Common myeloid progenitor, CD34-positive (primary cell): Measurements from ENCODE around the gene ESPL1.
A peak's percentile ranks its signal among the peaks of the same experiment; 100 is the strongest.

Source experiments
- CTCF ChIA-PET: fragments of 350-600 bp; sonication (Branson Sonifier 250); formaldehyde crosslinking; loops from one replicate; lab custom pipeline; 2021; ENCODE audit warnings: antibody characterized with exemption; lab: Charles Lee
- POLR2A ChIA-PET: fragments of 350-600 bp; sonication (Branson Sonifier 250); formaldehyde crosslinking; loops from one replicate; lab custom pipeline; 2021; ENCODE audit warnings: antibody characterized with exemption; lab: Charles Lee
- DNase-seq, 3 donors: peaks; one replicate each; pipeline versions ENCODE4 v3.0.0 to v3.0.0-alpha.2; 2013
- H3K27ac ChIP-seq, 2 experiments: 1 replicate in 1 of 2; 2 replicates in 1 of 2; pipeline ENCODE4 v1.7.0; 2013; ENCODE audit warnings: inconsistent platforms in 2 of 2, low read length in 2 of 2, mild to moderate bottlenecking in 2 of 2, low read depth in 1 of 2, moderate library complexity in 1 of 2; ENCODE audit not compliant: severe bottlenecking in 2 of 2, insufficient read depth in 1 of 2, poor library complexity in 1 of 2
- H3K27me3 ChIP-seq, 5 experiments: replicated peaks in 2 of 5; 1 replicate in 3 of 5; 2 replicates in 2 of 5; pipeline versions ENCODE4 v1.6.1 to v1.7.0; 2013; ENCODE audit warnings: low read length in 4 of 5, mild to moderate bottlenecking in 2 of 5, moderate library complexity in 2 of 5, inconsistent platforms in 1 of 5; ENCODE audit not compliant: insufficient read depth in 5 of 5, control insufficient read depth in 4 of 5
- H3K36me3 ChIP-seq, 4 experiments: 1 replicate in 2 of 4; 2 replicates in 2 of 4; pipeline versions ENCODE4 v1.6.1 to v1.7.0; 2013; ENCODE audit warnings: low read length in 3 of 4, control low read depth in 1 of 4, mild to moderate bottlenecking in 1 of 4; ENCODE audit not compliant: control insufficient read depth in 4 of 4, insufficient read depth in 4 of 4
- H3K4me1 ChIP-seq, 4 experiments: 1 replicate in 3 of 4; 2 replicates in 1 of 4; pipeline versions ENCODE4 v1.6.1 to v1.7.1; 2013; ENCODE audit warnings: low read length in 3 of 4, mild to moderate bottlenecking in 3 of 4, control low read depth in 1 of 4, inconsistent platforms in 1 of 4, moderate library complexity in 1 of 4; ENCODE audit not compliant: control insufficient read depth in 4 of 4, insufficient read depth in 4 of 4; ENCODE audit errors: control extremely low read depth in 1 of 4
- H3K4me3 ChIP-seq, 7 experiments: 1 replicate in 4 of 7; 2 replicates in 3 of 7; pipeline versions ENCODE4 v1.5.1 to v1.7.0; 2013; ENCODE audit warnings: mild to moderate bottlenecking in 7 of 7, low read length in 6 of 7, moderate library complexity in 6 of 7, inconsistent platforms in 2 of 7, low read depth in 2 of 7, control low read depth in 1 of 7; ENCODE audit not compliant: insufficient read depth in 4 of 7, control insufficient read depth in 1 of 7; ENCODE audit errors: extremely low read depth in 1 of 7
- H3K9me3 ChIP-seq, 5 experiments: 1 replicate in 4 of 5; 2 replicates in 1 of 5; pipeline versions ENCODE4 v1.6.1 to v1.7.1; 2013; ENCODE audit warnings: low read length in 4 of 5, mild to moderate bottlenecking in 2 of 5, inconsistent platforms in 1 of 5, low read depth in 1 of 5, moderate library complexity in 1 of 5; ENCODE audit not compliant: control insufficient read depth in 4 of 5, insufficient read depth in 2 of 5; ENCODE audit errors: control extremely low read depth in 1 of 5
- WGBS: methylation state at CpG from one replicate; pipeline ENCODE4 v1.1.5; 2013; ENCODE audit not compliant: insufficient coverage; 5-methylcytosine and 5-hydroxymethylcytosine counted together

ESPL1 gene

DNA sequence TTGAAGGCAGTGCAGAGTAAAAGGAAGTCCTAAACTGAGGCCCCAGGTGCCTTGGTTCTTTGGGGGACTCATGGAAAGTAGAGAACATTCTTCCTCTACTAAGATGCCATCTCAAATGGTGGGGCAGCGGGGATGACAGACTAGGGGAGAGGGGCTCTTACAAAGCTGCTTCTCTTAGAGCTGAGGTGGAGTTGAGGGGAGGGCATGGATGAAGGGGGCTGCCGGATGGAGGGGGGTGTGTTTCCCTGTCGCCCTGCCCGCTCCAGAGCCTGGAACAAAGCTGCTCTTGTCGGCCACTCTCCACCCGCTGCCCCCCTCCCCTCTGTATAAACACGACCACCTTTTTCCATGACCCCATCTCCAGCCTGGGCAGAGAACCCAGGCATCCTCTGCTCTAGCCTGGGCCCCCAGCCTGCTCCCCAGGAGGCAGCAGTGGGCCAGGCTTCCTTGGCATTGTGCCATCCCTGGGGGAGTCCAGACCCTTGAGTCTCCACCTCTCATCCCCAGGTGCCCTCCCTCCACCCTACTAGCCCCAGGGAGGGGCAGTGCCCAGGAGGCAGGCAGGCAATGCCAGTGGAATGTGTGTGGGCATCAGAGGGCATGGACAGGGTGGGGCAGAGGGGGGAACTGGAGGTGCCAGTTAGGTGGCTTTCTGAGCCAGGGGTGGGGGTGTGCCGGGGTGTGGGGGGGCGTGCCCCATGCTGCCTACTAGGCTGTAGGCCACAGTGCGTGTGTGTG, 37.8 kb upstream of the ESPL1 start:
- no peak for DNase-seq
- H3K4me3 ChIP-seq, result no peak overlapping the region
- ChIA-PET CTCF (interaction anchor here (1.6 to 21.7 kb wide), 2 partner anchors 15 to 56 kb away, joined by 3 to 212 read pairs; no protein-coding TSS in a partner anchor), POLR2A (no interaction called here)
- no peaks in the 10 kb centered on the region for H3K36me3 ChIP-seq
- H3K9me3 ChIP-seq, result no peaks in the 10 kb centered on the region
- WGBS, result no CpG with 5 or more reads among the region's 10 CpGs
- H3K4me1 ChIP-seq, result peaks cover 2 to 36% (median 28%) of the 10 kb centered on the region in 4 experiments
- H3K27ac ChIP-seq, result no peak overlapping the region
- H3K27me3 ChIP-seq, result peaks cover 0 to 4% (median 0%) of the 10 kb centered on the region in 5 experiments

DNA sequence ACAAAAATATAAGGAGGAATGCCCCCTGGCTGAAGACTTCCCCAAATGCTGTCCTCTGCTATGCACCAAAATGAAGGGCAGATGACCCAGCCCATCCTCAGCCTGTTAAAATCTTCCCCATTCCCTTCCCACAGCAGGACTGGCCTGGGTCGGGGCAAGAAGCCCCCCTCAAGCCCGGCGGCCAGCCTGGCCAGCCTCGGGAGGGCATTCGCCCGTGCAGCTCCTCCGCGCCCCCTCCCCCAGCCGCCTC, 36.5 kb upstream of the ESPL1 start:
- Histone ChIP-seq H3K36me3 (no peaks in the 10 kb centered on the region), H3K4me1 (peaks cover 2 to 40% (median 33%) of the 10 kb centered on the region in 4 experiments), H3K27ac (no peak overlapping the region), H3K4me3 (peak overlapping the region in 6 of 7 experiments; percentile 20 to 72 (median 54)), H3K9me3 (no peaks in the 10 kb centered on the region), H3K27me3 (peaks cover 0 to 4% (median 0%) of the 10 kb centered on the region in 5 experiments)
- ChIA-PET CTCF (interaction anchor here (21.7 kb wide), 1 partner anchor 16 kb away, joined by 212 read pairs; no protein-coding TSS in a partner anchor), POLR2A (no interaction called here)
- DNase-seq, result no peak
- WGBS, result 10% methylated on average over 3 of the region's 9 CpGs

GRCh38 chr12:53231921-53232645, 36.0 kb upstream of the ESPL1 start, which contains the start of gene RARG:
RARG (minus strand) TSS chr12:53232209; CDS start chr12:53227545, 4,664 bp downstream.
- Histone ChIP-seq H3K27ac (no peak within 1 kb of the TSS), H3K9me3 (no peaks in the 10 kb centered on the region), H3K4me3 (peak within 1 kb of the TSS; percentile 20 to 79 (median 58)), H3K36me3 (no peaks in the 10 kb centered on the region), H3K27me3 (peaks cover 0 to 4% (median 0%) of the 10 kb centered on the region in 5 experiments), H3K4me1 (peaks cover 2 to 41% (median 35%) of the 10 kb centered on the region in 4 experiments)
- peak in 2 of 3 donors; percentile 56 to 65 for DNase-seq
- ChIA-PET POLR2A (no interaction called here), CTCF (interaction anchor here (21.7 kb wide), 1 partner anchor 16 kb away, joined by 212 read pairs; no protein-coding TSS in a partner anchor)
- WGBS, result 0% methylated on average over 21 of the region's 44 CpGs

GRCh38 chr12:53232646-53233461, 35.2 kb upstream of the ESPL1 start:
- POLR2A ChIA-PET, result no interaction called here
- 46% methylated on average over 4 of the region's 11 CpGs for WGBS
- Histone ChIP-seq H3K9me3 (no peaks in the 10 kb centered on the region), H3K27me3 (peaks cover 0 to 4% (median 0%) of the 10 kb centered on the region in 5 experiments), H3K36me3 (no peaks in the 10 kb centered on the region), H3K4me3 (peak overlapping the region in 6 of 7 experiments; percentile 33 to 79 (median 60)), H3K27ac (no peak overlapping the region), H3K4me1 (peaks cover 2 to 41% (median 35%) of the 10 kb centered on the region in 4 experiments)
- CTCF ChIA-PET, result interaction anchor here (0.6 to 21.7 kb wide), 3 partner anchors 17 to 177 kb away, joined by 3 to 212 read pairs (median 3); no protein-coding TSS in a partner anchor
- peak in 1 of 3 donors; percentile 44 for DNase-seq

GRCh38 chr12:53233671-53234121, 34.4 kb upstream of the ESPL1 start:
- no peak overlapping the region for H3K27ac ChIP-seq
- ChIA-PET POLR2A (no interaction called here), CTCF (interaction anchor here (1.5 to 21.7 kb wide), 2 partner anchors 17 to 18 kb away, joined by 3 to 212 read pairs; no protein-coding TSS in a partner anchor)
- no peak for DNase-seq
- peaks cover 0 to 4% (median 0%) of the 10 kb centered on the region in 5 experiments for H3K27me3 ChIP-seq
- WGBS, result 100% methylated on average over 1 of the region's 7 CpGs
- no peaks in the 10 kb centered on the region for H3K36me3 ChIP-seq
- peaks cover 2 to 41% (median 35%) of the 10 kb centered on the region in 4 experiments for H3K4me1 ChIP-seq
- H3K4me3 ChIP-seq, result no peak overlapping the region
- no peaks in the 10 kb centered on the region for H3K9me3 ChIP-seq

DNA sequence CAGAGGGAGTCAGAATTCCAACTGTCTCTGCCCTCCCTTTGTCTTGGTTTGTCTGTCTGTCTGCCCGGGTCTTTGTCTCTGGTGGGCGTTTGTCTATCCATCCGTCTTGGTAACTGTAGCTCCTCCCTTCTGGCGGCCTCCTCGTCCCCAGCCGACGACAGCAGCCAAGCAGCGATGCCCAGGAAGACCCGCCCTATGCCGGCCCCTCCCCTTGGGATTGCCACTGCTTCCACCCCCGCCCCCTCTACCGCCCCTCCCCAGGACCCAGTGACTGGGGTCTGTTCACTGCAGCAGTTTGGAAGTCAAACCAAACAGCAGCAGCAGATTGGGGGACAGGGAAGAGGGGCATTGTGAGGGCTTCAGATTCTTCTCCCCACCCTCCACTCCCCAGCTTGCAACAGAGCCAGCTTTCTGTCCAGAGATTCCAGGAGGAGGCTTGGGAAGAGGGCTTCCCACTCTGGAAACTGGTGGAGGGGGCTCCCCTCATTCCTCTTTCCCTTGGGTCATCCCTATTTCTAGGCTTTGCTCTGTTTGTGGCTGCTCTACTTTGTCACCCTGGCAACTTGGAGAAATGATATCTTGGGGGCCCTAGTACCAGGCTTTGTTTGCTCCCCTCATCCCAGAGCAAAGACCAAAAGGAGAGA, 33.7 kb upstream of the ESPL1 start:
- 4% methylated on average over 5 of the region's 12 CpGs for WGBS
- H3K4me1 ChIP-seq, result peaks cover 2 to 41% (median 35%) of the 10 kb centered on the region in 4 experiments

More for the DNA sequence above, 33.7 kb upstream of the ESPL1 start:
- Histone ChIP-seq H3K27me3 (peaks cover 0 to 4% (median 0%) of the 10 kb centered on the region in 5 experiments), H3K36me3 (no peaks in the 10 kb centered on the region), H3K27ac (no peak overlapping the region), H3K9me3 (no peaks in the 10 kb centered on the region), H3K4me3 (no peak overlapping the region)
- CTCF ChIA-PET, result interaction anchor here (1.1 to 21.7 kb wide), 4 partner anchors 17 to 36 kb away, joined by 4 to 212 read pairs (median 6); a partner anchor contains a TSS
- DNase-seq, result no peak
- POLR2A ChIA-PET, result interaction anchor here (0.5 kb wide), 1 partner anchor 294 kb away, joined by 3 read pairs; no protein-coding TSS in a partner anchor
